HCT116 (cell line): Measurements from ENCODE around the gene HAPLN2. TPM values are rescaled to one million over a fixed set of nuclear protein-coding genes. Genes with fewer than 3 reads are reported as not detected.

Experiments used
- ATAC-seq: fragments of 200-7000 bp; cut with Tn5 transposase; 2 replicates; pipeline ENCODE4 v1.9.1; 2020; ENCODE audit warnings: mild to moderate bottlenecking, moderate library complexity
- BruUV-seq: library from RNA; stranded (reverse); fragments of 400-500 nt; replicated peaks from 2 replicates; lab custom pipeline; 2021; lab: Mats Ljungman, UMichigan
- CTCF ChIA-PET: fragments of 300-600 bp; sonication (Branson Sonifier 250); formaldehyde crosslinking; loops from one replicate; lab custom pipeline; 2021; ENCODE audit warnings: antibody characterized with exemption; lab: Charles Lee
- POLR2A ChIA-PET: fragments of 300-600, 350-600 bp; sonication (Branson Sonifier 250); formaldehyde crosslinking; loops from one replicate; lab custom pipeline; 2021; ENCODE audit warnings: antibody characterized with exemption; lab: Charles Lee
- RAD21 ChIA-PET, 2 experiments: fragments of 300-600 bp; sonication (Branson Sonifier 250); formaldehyde crosslinking; loops; one replicate each; lab custom pipeline; 2023; ENCODE audit warnings: low total read pairs in 2 of 2; ENCODE audit not compliant: uncharacterized antibody in 2 of 2, unreplicated experiment in 2 of 2, low non-redundant PET in 1 of 2; lab: Charles Lee
- DNase-seq: peaks from one replicate; pipeline ENCODE4 v3.0.0-alpha.2; 2010; ENCODE audit warnings: low read depth, low spot score
- H2AFZ ChIP-seq: fragments of 200-600 bp; shearing (Covaris generic), sonication (generic); 2 replicates; pipeline ENCODE4 v1.6.1; 2017; ENCODE audit warnings: low read depth, mixed run types, mixed read lengths, antibody characterized with exemption, low read length; ENCODE audit not compliant: poor library complexity, severe bottlenecking
- H3K27ac ChIP-seq: 2 replicates; pipeline ENCODE4 v1.5.1; 2012; ENCODE audit warnings: low read depth, low read length
- H3K27me3 ChIP-seq: fragments of 200-600 bp; sonication (generic); 2 replicates; pipeline ENCODE4 v1.6.1; 2016; ENCODE audit warnings: mixed run types, low read length, mixed read lengths; ENCODE audit not compliant: insufficient read depth
- H3K36me3 ChIP-seq, 2 experiments: fragments of 200-500 bp in 1 of 2; fragments of 200-600 bp in 1 of 2; sonication (Bioruptor generic) in 1 of 2; sonication (generic) in 1 of 2; 2 replicates each; pipeline versions ENCODE4 v1.5.1 to v1.6.1; 2014 to 2016; ENCODE audit warnings: low read length in 2 of 2, inconsistent platforms in 1 of 2, mixed read lengths in 1 of 2, mixed run types in 1 of 2; ENCODE audit not compliant: insufficient read depth in 2 of 2, control insufficient read depth in 1 of 2
- H3K4me1 ChIP-seq, 2 experiments: fragments of 200-600 bp in 1 of 2; sonication (generic) in 1 of 2; 2 replicates each; pipeline versions ENCODE4 v1.5.1 to v1.6.1; 2012 to 2017; ENCODE audit warnings: low read length in 2 of 2, inconsistent platforms in 1 of 2, mild to moderate bottlenecking in 1 of 2, mixed read lengths in 1 of 2, mixed run types in 1 of 2, moderate library complexity in 1 of 2; ENCODE audit not compliant: insufficient read depth in 2 of 2, control insufficient read depth in 1 of 2
- H3K4me2 ChIP-seq: fragments of 200-600 bp; sonication (generic); 2 replicates; pipeline ENCODE4 v1.6.1; 2017; ENCODE audit warnings: mixed run types, low read length, mixed read lengths
- H3K4me3 ChIP-seq, 2 experiments: fragments of 200-600 bp in 1 of 2; sonication (generic) in 1 of 2; replicated peaks in 1 of 2; 2 replicates each; pipeline ENCODE4 v1.5.1; 2011 to 2016; ENCODE audit warnings: low read length in 2 of 2, control low read depth in 1 of 2, low read depth in 1 of 2, mild to moderate bottlenecking in 1 of 2, mixed read lengths in 1 of 2, mixed run types in 1 of 2
- H3K79me2 ChIP-seq: fragments of 200-600 bp; sonication (generic); 2 replicates; pipeline ENCODE4 v1.6.1; 2017; ENCODE audit warnings: mild to moderate bottlenecking, mixed run types, low read length, moderate library complexity, mixed read lengths; ENCODE audit not compliant: insufficient read depth
- H3K9ac ChIP-seq: fragments of 200-600 bp; sonication (generic); 2 replicates; pipeline ENCODE4 v1.6.1; 2016; ENCODE audit warnings: low read length, mixed read lengths
- H3K9me2 ChIP-seq: fragments of 200-600 bp; sonication (generic), shearing (Covaris generic); 2 replicates; pipeline ENCODE4 v1.6.1; 2017; ENCODE audit warnings: mixed run types, mild to moderate bottlenecking, moderate library complexity; ENCODE audit not compliant: insufficient read depth
- H3K9me3 ChIP-seq, 2 experiments: fragments of 200-500 bp in 1 of 2; fragments of 200-600 bp in 1 of 2; sonication (Bioruptor generic) in 1 of 2; sonication (generic) in 1 of 2; 2 replicates each; pipeline ENCODE4 v1.6.1; 2014 to 2017; ENCODE audit warnings: low read length in 2 of 2, mixed read lengths in 2 of 2, inconsistent platforms in 1 of 2, low read depth in 1 of 2, mild to moderate bottlenecking in 1 of 2, mixed run types in 1 of 2, moderate library complexity in 1 of 2; ENCODE audit not compliant: control insufficient read depth in 1 of 2, insufficient read depth in 1 of 2
- H4K20me1 ChIP-seq: fragments of 200-600 bp; sonication (generic), shearing (Covaris generic); 2 replicates; pipeline ENCODE4 v1.6.1; 2017; ENCODE audit warnings: mixed run types, mild to moderate bottlenecking, moderate library complexity; ENCODE audit not compliant: insufficient read depth
- CBX3 ChIP-seq: IDR thresholded peaks from 2 replicates; pipeline ENCODE4 v1.6.1; 2012; ENCODE audit warnings: low read depth
- EGR1 ChIP-seq: IDR thresholded peaks from 2 replicates; pipeline ENCODE4 v1.6.1; 2012; ENCODE audit warnings: low read depth
- ELF1 ChIP-seq: IDR thresholded peaks from 2 replicates; pipeline ENCODE4 v1.6.1; 2012; ENCODE audit warnings: low read depth, borderline replicate concordance
- EZH2phosphoT487 ChIP-seq: fragments of 200-600 bp; IDR thresholded peaks from 2 replicates; pipeline ENCODE4 v1.6.1; 2018; ENCODE audit warnings: antibody characterized with exemption, borderline replicate concordance
- JUND ChIP-seq: IDR thresholded peaks from 2 replicates; pipeline ENCODE4 v1.6.1; 2012
- RAD21 ChIP-seq: IDR thresholded peaks from 2 replicates; pipeline ENCODE4 v1.6.1; 2012; ENCODE audit warnings: low read depth, mild to moderate bottlenecking
- SIN3A ChIP-seq: IDR thresholded peaks from 2 replicates; pipeline ENCODE4 v1.6.1; 2012; ENCODE audit warnings: low read depth
- SP1 ChIP-seq: IDR thresholded peaks from 2 replicates; pipeline ENCODE4 v1.6.1; 2012; ENCODE audit warnings: low read depth
- TCF7L2 ChIP-seq: IDR thresholded peaks from 2 replicates; pipeline ENCODE4 v1.7.0; 2011; ENCODE audit warnings: borderline replicate concordance, inconsistent platforms; ENCODE audit not compliant: insufficient read depth, insufficient read length; ENCODE audit errors: extremely low read depth
- intact Hi-C: fragments of 100-400 bp; cut with micrococcal nuclease; formaldehyde crosslinking; loops from 2 replicates; pipeline ENCODE4 v1.10.0; 2022
- total RNA-seq: library from RNA; stranded (reverse); gene quantifications from one replicate; pipeline ENCODE4 v1.2.1, GENCODE V29; 2021; ENCODE audit not compliant: unreplicated experiment
- TF ChIP-seq, protein P1 (sequence below): IDR thresholded peaks from 2 replicates; pipeline ENCODE4 v1.6.1; 2012; ENCODE audit warnings: low read depth

The HAPLN2 gene
- total RNA-seq, 1 experiment from 2014 or later: 0.54 TPM

DNA sequence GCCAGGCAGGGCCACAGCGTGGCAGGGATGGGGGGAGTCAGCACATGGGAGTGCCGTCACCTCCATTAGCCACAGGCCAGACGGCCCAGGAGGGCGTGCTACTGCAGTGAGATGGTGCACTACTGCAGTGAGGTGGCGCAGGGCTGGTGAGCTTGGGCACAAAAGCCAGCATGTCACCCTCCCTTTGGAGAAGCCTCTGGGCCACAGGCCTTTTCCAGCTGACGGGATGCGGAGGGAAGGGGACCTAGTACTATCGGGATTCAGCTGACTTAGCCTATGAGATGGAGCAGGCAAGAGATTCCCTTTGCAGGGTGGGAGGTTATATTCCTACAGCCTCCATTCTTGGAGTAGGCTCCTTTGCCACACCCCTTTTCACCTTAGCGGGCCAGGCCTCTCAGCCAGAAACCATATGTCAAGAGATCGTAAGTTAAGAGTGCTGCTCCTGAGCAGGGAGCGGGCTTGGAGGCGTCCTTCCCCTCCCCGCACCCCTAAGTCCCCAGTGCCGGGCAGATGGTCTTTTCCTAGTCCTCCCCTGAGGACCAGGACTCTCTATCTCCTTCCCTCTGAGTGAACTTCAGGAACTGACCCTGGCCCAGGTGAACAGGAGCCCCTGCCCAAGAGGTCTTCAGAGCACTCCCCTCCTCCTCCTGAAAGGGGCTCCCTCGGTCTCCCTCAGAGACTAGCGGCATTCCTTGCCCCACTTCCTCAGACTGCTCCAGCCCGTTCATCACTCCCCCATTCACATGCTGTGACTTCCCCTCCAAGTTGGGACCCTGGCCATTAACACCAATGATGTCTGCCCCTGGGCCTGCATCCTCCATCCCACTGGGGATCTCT lies 49.8 kb downstream of the HAPLN2 start:
- Histone ChIP-seq H3K4me1 (peaks cover 12 to 28% of the 10 kb centered on the region in 2 experiments), H3K27me3 (no peaks in the 10 kb centered on the region), H3K27ac (no peak overlapping the region), H2AFZ (no peak overlapping the region), H3K36me3 (no peaks in the 10 kb centered on the region), H4K20me1 (no peaks in the 10 kb centered on the region), H3K9me3 (no peaks in the 10 kb centered on the region), H3K4me2 (no peak overlapping the region), H3K79me2 (no peaks in the 10 kb centered on the region), H3K9me2 (no peaks in the 10 kb centered on the region), H3K9ac (no peak overlapping the region), H3K4me3 (no peak overlapping the region)
- TSS peak; percentile 34 for BruUV-seq
- DNase-seq: no peak
- POLR2A ChIA-PET: no interaction called here
- TF ChIP-seq JUND (no peak), EZH2phosphoT487 (no peak), EGR1 (no peak), CBX3 (no peak), SP1 (no peak), TCF7L2 (no peak), SIN3A (no peak), ELF1 (no peak), RAD21 (no peak)
- TF ChIP-seq, protein P1, sequence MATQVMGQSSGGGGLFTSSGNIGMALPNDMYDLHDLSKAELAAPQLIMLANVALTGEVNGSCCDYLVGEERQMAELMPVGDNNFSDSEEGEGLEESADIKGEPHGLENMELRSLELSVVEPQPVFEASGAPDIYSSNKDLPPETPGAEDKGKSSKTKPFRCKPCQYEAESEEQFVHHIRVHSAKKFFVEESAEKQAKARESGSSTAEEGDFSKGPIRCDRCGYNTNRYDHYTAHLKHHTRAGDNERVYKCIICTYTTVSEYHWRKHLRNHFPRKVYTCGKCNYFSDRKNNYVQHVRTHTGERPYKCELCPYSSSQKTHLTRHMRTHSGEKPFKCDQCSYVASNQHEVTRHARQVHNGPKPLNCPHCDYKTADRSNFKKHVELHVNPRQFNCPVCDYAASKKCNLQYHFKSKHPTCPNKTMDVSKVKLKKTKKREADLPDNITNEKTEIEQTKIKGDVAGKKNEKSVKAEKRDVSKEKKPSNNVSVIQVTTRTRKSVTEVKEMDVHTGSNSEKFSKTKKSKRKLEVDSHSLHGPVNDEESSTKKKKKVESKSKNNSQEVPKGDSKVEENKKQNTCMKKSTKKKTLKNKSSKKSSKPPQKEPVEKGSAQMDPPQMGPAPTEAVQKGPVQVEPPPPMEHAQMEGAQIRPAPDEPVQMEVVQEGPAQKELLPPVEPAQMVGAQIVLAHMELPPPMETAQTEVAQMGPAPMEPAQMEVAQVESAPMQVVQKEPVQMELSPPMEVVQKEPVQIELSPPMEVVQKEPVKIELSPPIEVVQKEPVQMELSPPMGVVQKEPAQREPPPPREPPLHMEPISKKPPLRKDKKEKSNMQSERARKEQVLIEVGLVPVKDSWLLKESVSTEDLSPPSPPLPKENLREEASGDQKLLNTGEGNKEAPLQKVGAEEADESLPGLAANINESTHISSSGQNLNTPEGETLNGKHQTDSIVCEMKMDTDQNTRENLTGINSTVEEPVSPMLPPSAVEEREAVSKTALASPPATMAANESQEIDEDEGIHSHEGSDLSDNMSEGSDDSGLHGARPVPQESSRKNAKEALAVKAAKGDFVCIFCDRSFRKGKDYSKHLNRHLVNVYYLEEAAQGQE: no peak
- RAD21 ChIA-PET: no interaction called here
- no peak for ATAC-seq
- CTCF ChIA-PET: interaction anchor here (1.1 kb wide), 1 partner anchor 20 kb away, joined by 4 read pairs; no protein-coding TSS in a partner anchor
- intact Hi-C loops: no loop called here
